ENCODE data around the gene SMPD4. TPM values are rescaled to one million over a fixed set of nuclear protein-coding genes. Genes with fewer than 3 reads are reported as not detected.
A peak's percentile ranks its signal among the peaks of the same experiment; 100 is the strongest.
"Not testable (repeated sequence)": the region's sequence is repeated elsewhere in the genome, so short reads cannot be mapped to it uniquely, and the experiment has no call there.

The SMPD4 gene
- total RNA-seq, 8 experiments from 2014 or later = 20.1 to 57.6 (median 29.3) TPM

- ATAC-seq (replicated peaks in 6 of 8); H3K4me3 ChIP-seq; H3K4me1 ChIP-seq (replicated peaks in 1 of 2); H3K27ac ChIP-seq: not testable (repeated sequence)
- WGBS, 10 experiments = 80 to 100% (median 100%) methylated on average over 1 to 2 of the region's 7 CpGs; no CpG with 5 or more reads in 6 of the 10 experiments
- in situ Hi-C loops (cut with MboI; ENCODE audit: low pct_unique_long_range_greater_than_20kb in 2 of 9, low sequenced_read_pairs in 9 of 9, unreplicated experiment in 9 of 9) = loop anchor here in 2 of 9 experiments (25.0 kb wide), 1 partner anchor 175 kb away; the partner anchor contains the start of gene IMP4 (in 2 of the 2)
These were observed 18.9 kb downstream of the SMPD4 start for GRCh38 chr2:130162486-130162885.

- 40 to 90% (median 60%) methylated on average over 1 to 3 of the region's 25 CpGs; no CpG with 5 or more reads in 6 of the 10 experiments for WGBS, 10 experiments
- H3K4me3 ChIP-seq; H3K4me1 ChIP-seq (replicated peaks in 1 of 2); H3K27ac ChIP-seq: not testable (repeated sequence)
- in situ Hi-C loops (cut with MboI; ENCODE audit: low pct_unique_long_range_greater_than_20kb in 2 of 9, low sequenced_read_pairs in 9 of 9, unreplicated experiment in 9 of 9) = loop anchor here in 2 of 9 experiments (25.0 kb wide), 1 partner anchor 176 kb away; the partner anchor contains the start of gene IMP4 (in 2 of the 2)
- peak in 4 of 8 experiments; percentile 31 to 81 (median 58) for ATAC-seq (replicated peaks in 6 of 8)
These were observed 20.3 kb downstream of the SMPD4 start for GRCh38 chr2:130160838-130161705.

GRCh38 chr2:130160131-130160530 is 21.3 kb downstream of the SMPD4 start:
- no peak for ATAC-seq (replicated peaks in 6 of 8)
- in situ Hi-C loops (cut with MboI; ENCODE audit: low pct_unique_long_range_greater_than_20kb in 2 of 9, low sequenced_read_pairs in 9 of 9, unreplicated experiment in 9 of 9) = loop anchor here in 2 of 9 experiments (25.0 kb wide), 1 partner anchor 177 kb away; the partner anchor contains the start of gene IMP4 (in 2 of the 2)
- Histone ChIP-seq H3K4me1 (replicated peaks in 1 of 2) (no peaks in the 10 kb centered on the region), H3K4me3 (no peak overlapping the region), H3K27ac (no peak overlapping the region)
- 100% methylated on average over 2 of the region's 6 CpGs; no CpG with 5 or more reads in 9 of the 10 experiments for WGBS, 10 experiments

GRCh38 chr2:130159376-130159775 is 22.0 kb downstream of the SMPD4 start:
- 94 to 100% (median 100%) methylated on average over 1 to 3 of the region's 4 CpGs; no CpG with 5 or more reads in 7 of the 10 experiments for WGBS, 10 experiments
- in situ Hi-C loops (cut with MboI; ENCODE audit: low pct_unique_long_range_greater_than_20kb in 2 of 9, low sequenced_read_pairs in 9 of 9, unreplicated experiment in 9 of 9) = loop anchor here in 2 of 9 experiments (25.0 kb wide), 1 partner anchor 178 kb away; the partner anchor contains the start of gene IMP4 (in 2 of the 2)
- not testable (repeated sequence) for ATAC-seq (replicated peaks in 6 of 8)

GRCh38 chr2:130158631-130159030 is 22.8 kb downstream of the SMPD4 start:
- in situ Hi-C loops (cut with MboI; ENCODE audit: low pct_unique_long_range_greater_than_20kb in 2 of 9, low sequenced_read_pairs in 9 of 9, unreplicated experiment in 9 of 9) = loop anchor here in 2 of 9 experiments (25.0 kb wide), 1 partner anchor 179 kb away; the partner anchor contains the start of gene IMP4 (in 2 of the 2)
- no peaks in the 10 kb centered on the region for H3K4me1 ChIP-seq (replicated peaks in 1 of 2)
- ATAC-seq (replicated peaks in 6 of 8) = no peak
- no peak overlapping the region for H3K27ac ChIP-seq
- 80 to 100% (median 96%) methylated on average over 1 to 2 of the region's 9 CpGs; no CpG with 5 or more reads in 6 of the 10 experiments for WGBS, 10 experiments
- H3K4me3 ChIP-seq = no peak overlapping the region

More at GRCh38 chr2:130159376-130159775, 22.0 kb downstream of the SMPD4 start:
- not testable (repeated sequence) for H3K4me1 ChIP-seq (replicated peaks in 1 of 2); H3K4me3 ChIP-seq; H3K27ac ChIP-seq

- ATAC-seq (replicated peaks in 6 of 8) = not testable (repeated sequence)
These were observed 23.4 kb downstream of the SMPD4 start for GRCh38 chr2:130157825-130158514.

GRCh38 chr2:130157354-130157753 is 24.0 kb downstream of the SMPD4 start:
- in situ Hi-C loops (cut with MboI; ENCODE audit: low pct_unique_long_range_greater_than_20kb in 2 of 9, low sequenced_read_pairs in 9 of 9, unreplicated experiment in 9 of 9) = loop anchor here in 2 of 9 experiments (25.0 kb wide), 1 partner anchor 180 kb away; the partner anchor contains the start of gene IMP4 (in 2 of the 2)
- peak in 3 of 8 experiments; percentile 12 to 46 (median 40) for ATAC-seq (replicated peaks in 6 of 8)
- 87 to 100% methylated on average over 2 to 3 of the region's 12 CpGs; no CpG with 5 or more reads in 8 of the 10 experiments for WGBS, 10 experiments
- H3K4me1 ChIP-seq (replicated peaks in 1 of 2); H3K4me3 ChIP-seq; H3K27ac ChIP-seq: not testable (repeated sequence)

More at GRCh38 chr2:130157825-130158514, 23.4 kb downstream of the SMPD4 start:
- not testable (repeated sequence) for H3K4me3 ChIP-seq; H3K27ac ChIP-seq; H3K4me1 ChIP-seq (replicated peaks in 1 of 2)
- in situ Hi-C loops (cut with MboI; ENCODE audit: low pct_unique_long_range_greater_than_20kb in 2 of 9, low sequenced_read_pairs in 9 of 9, unreplicated experiment in 9 of 9) = loop anchor here in 2 of 9 experiments (25.0 kb wide), 1 partner anchor 179 kb away; the partner anchor contains the start of gene IMP4 (in 2 of the 2)
- WGBS, 10 experiments = 87 to 100% (median 99%) methylated on average over 1 to 7 of the region's 13 CpGs; no CpG with 5 or more reads in 2 of the 10 experiments

GRCh38 chr2:130156624-130157004 is 24.8 kb downstream of the SMPD4 start:
- in situ Hi-C loops (cut with MboI; ENCODE audit: low pct_unique_long_range_greater_than_20kb in 2 of 9, low sequenced_read_pairs in 9 of 9, unreplicated experiment in 9 of 9) = loop anchor here in 2 of 9 experiments (25.0 kb wide), 1 partner anchor 181 kb away; the partner anchor contains the start of gene IMP4 (in 2 of the 2)
- Histone ChIP-seq H3K4me3 (no peak overlapping the region), H3K27ac (no peak overlapping the region), H3K4me1 (replicated peaks in 1 of 2) (no peaks in the 10 kb centered on the region)
- ATAC-seq (replicated peaks in 6 of 8) = no peak
- WGBS, 10 experiments = no CpG with 5 or more reads among the region's 9 CpGs

GRCh38 chr2:130155956-130156623 is 25.3 kb downstream of the SMPD4 start:
- ATAC-seq (replicated peaks in 6 of 8) = peak in 5 of 8 experiments; percentile 30 to 75 (median 55)
- WGBS, 10 experiments = 61 to 80% methylated on average over 1 to 5 of the region's 16 CpGs; no CpG with 5 or more reads in 8 of the 10 experiments
- in situ Hi-C loops (cut with MboI; ENCODE audit: low pct_unique_long_range_greater_than_20kb in 2 of 9, low sequenced_read_pairs in 9 of 9, unreplicated experiment in 9 of 9) = loop anchor here in 2 of 9 experiments (25.0 kb wide), 1 partner anchor 181 kb away; the partner anchor contains the start of gene IMP4 (in 2 of the 2)

GRCh38 chr2:130154773-130155765 is 26.3 kb downstream of the SMPD4 start:
- ATAC-seq (replicated peaks in 6 of 8) = no peak
- WGBS, 10 experiments = 95 to 100% (median 100%) methylated on average over 1 to 4 of the region's 29 CpGs; no CpG with 5 or more reads in 7 of the 10 experiments
- in situ Hi-C loops (cut with MboI; ENCODE audit: low pct_unique_long_range_greater_than_20kb in 2 of 9, low sequenced_read_pairs in 9 of 9, unreplicated experiment in 9 of 9) = loop anchor here in 2 of 9 experiments (25.0 kb wide), 1 partner anchor 182 kb away; the partner anchor contains the start of gene IMP4 (in 2 of the 2)
- no peak overlapping the region for H3K4me3 ChIP-seq
- no peaks in the 10 kb centered on the region for H3K4me1 ChIP-seq (replicated peaks in 1 of 2)
- no peak overlapping the region for H3K27ac ChIP-seq

More at GRCh38 chr2:130155956-130156623, 25.3 kb downstream of the SMPD4 start:
- H3K4me1 ChIP-seq (replicated peaks in 1 of 2); H3K27ac ChIP-seq; H3K4me3 ChIP-seq: not testable (repeated sequence)

- in situ Hi-C loops (cut with MboI; ENCODE audit: low pct_unique_long_range_greater_than_20kb in 2 of 9, low sequenced_read_pairs in 9 of 9, unreplicated experiment in 9 of 9) = loop anchor here in 2 of 9 experiments (25.0 kb wide), 1 partner anchor 183 kb away; the partner anchor contains the start of gene IMP4 (in 2 of the 2)
- H3K4me3 ChIP-seq; H3K4me1 ChIP-seq (replicated peaks in 1 of 2); H3K27ac ChIP-seq; ATAC-seq (replicated peaks in 6 of 8): not testable (repeated sequence)
- no CpG with 5 or more reads among the region's 8 CpGs for WGBS, 10 experiments
These were observed 27.0 kb downstream of the SMPD4 start for GRCh38 chr2:130154423-130154770.

All from motor neuron (in vitro differentiated cells).